Liver (tissue), 9 donors: ENCODE measurements around the gene IRX6. TPM values are rescaled to one million over a fixed set of nuclear protein-coding genes. Genes with fewer than 3 reads are reported as not detected.

ENCODE experiments used
- DNase-seq: peaks from one replicate; pipeline ENCODE4 v3.0.0-alpha.2; 2017; ENCODE audit warnings: low spot score
- H3K27ac ChIP-seq, 2 donors: one replicate each; pipeline ENCODE4 v1.7.0; 2013; ENCODE audit warnings: inconsistent platforms in 2 of 2, low read length in 2 of 2, control low read depth in 1 of 2, low read depth in 1 of 2, mild to moderate bottlenecking in 1 of 2
- H3K27me3 ChIP-seq, 4 donors: one replicate each; pipeline versions ENCODE4 v1.6.1 to v1.7.0; 2013; ENCODE audit warnings: low read length in 3 of 4, inconsistent platforms in 1 of 4, mild to moderate bottlenecking in 1 of 4, moderate library complexity in 1 of 4; ENCODE audit not compliant: control insufficient read depth in 4 of 4, insufficient read depth in 4 of 4
- H3K36me3 ChIP-seq, 4 donors: one replicate each; pipeline versions ENCODE4 v1.6.1 to v1.7.0; 2013; ENCODE audit warnings: low read length in 3 of 4, mild to moderate bottlenecking in 3 of 4, low read depth in 1 of 4, moderate library complexity in 1 of 4; ENCODE audit not compliant: control insufficient read depth in 4 of 4, insufficient read depth in 3 of 4
- H3K4me1 ChIP-seq, 4 donors: one replicate each; pipeline versions ENCODE4 v1.6.1 to v1.7.0; 2013; ENCODE audit warnings: low read length in 3 of 4, mild to moderate bottlenecking in 3 of 4, moderate library complexity in 1 of 4; ENCODE audit not compliant: control insufficient read depth in 4 of 4, insufficient read depth in 4 of 4
- H3K4me3 ChIP-seq, 3 donors: one replicate each; pipeline versions ENCODE4 v1.6.1 to v1.7.0; 2013; ENCODE audit warnings: low read length in 3 of 3, control low read depth in 1 of 3, low read depth in 1 of 3, mild to moderate bottlenecking in 1 of 3
- H3K9ac ChIP-seq, 2 donors: one replicate each; pipeline ENCODE4 v1.7.0; 2013; ENCODE audit warnings: low read length in 2 of 2, mild to moderate bottlenecking in 2 of 2, moderate library complexity in 2 of 2, control low read depth in 1 of 2, low read depth in 1 of 2
- H3K9me3 ChIP-seq, 4 donors: one replicate each; pipeline versions ENCODE4 v1.6.1 to v1.7.0; 2013; ENCODE audit warnings: low read length in 3 of 4; ENCODE audit not compliant: control insufficient read depth in 4 of 4
- ATF3 ChIP-seq: IDR thresholded peaks from 2 replicates; pipeline ENCODE4 v1.6.1; 2016; ENCODE audit warnings: antibody characterized with exemption
- CTCF ChIP-seq: fragments of 150-350 bp; IDR thresholded peaks from 2 replicates; pipeline ENCODE4 v1.5.1; 2017; ENCODE audit warnings: improper control_type of control experiment, low read depth, low read length; ENCODE audit not compliant: missing input control
- FOXA1 ChIP-seq: IDR thresholded peaks from 2 replicates; pipeline ENCODE4 v1.6.1; 2016; ENCODE audit warnings: antibody characterized with exemption
- FOXA2 ChIP-seq: IDR thresholded peaks from 2 replicates; pipeline ENCODE4 v1.6.1; 2016; ENCODE audit warnings: antibody characterized with exemption
- HNF4A ChIP-seq, 2 donors: conservative IDR thresholded peaks; 2 replicates each; pipeline ENCODE4 v1.6.1; 2016; ENCODE audit warnings: antibody characterized with exemption in 2 of 2, mild to moderate bottlenecking in 2 of 2
- JUND ChIP-seq, 2 donors: IDR thresholded peaks; 2 replicates each; pipeline ENCODE4 v1.6.1; 2016; ENCODE audit warnings: antibody characterized with exemption in 2 of 2
- MAX ChIP-seq: IDR thresholded peaks from 2 replicates; pipeline ENCODE4 v1.6.1; 2016; ENCODE audit warnings: antibody characterized with exemption
- RAD21 ChIP-seq, 2 donors: IDR thresholded peaks; 2 replicates each; pipeline ENCODE4 v1.6.1; 2016; ENCODE audit warnings: antibody characterized with exemption in 2 of 2, mild to moderate bottlenecking in 2 of 2
- REST ChIP-seq: IDR thresholded peaks from 2 replicates; pipeline ENCODE4 v1.6.1; 2016; ENCODE audit warnings: antibody characterized with exemption, mild to moderate bottlenecking
- RXRA ChIP-seq, 2 donors: IDR thresholded peaks; 2 replicates each; pipeline ENCODE4 v1.6.1; 2017 to 2018; ENCODE audit warnings: antibody characterized with exemption in 2 of 2, mild to moderate bottlenecking in 1 of 2
- TAF1 ChIP-seq: conservative IDR thresholded peaks from 2 replicates; pipeline ENCODE4 v1.6.1; 2016; ENCODE audit warnings: antibody characterized with exemption, mild to moderate bottlenecking
- YY1 ChIP-seq: IDR thresholded peaks from 2 replicates; pipeline ENCODE4 v1.6.1; 2016; ENCODE audit warnings: antibody characterized with exemption, mild to moderate bottlenecking
- WGBS: extraction: QIAGEN DNeasy Blood & Tissue Kit; methylation state at CpG from one replicate; pipeline ENCODE4 v1.1.7; 2013; 5-methylcytosine and 5-hydroxymethylcytosine counted together
- polyA plus RNA-seq, 2 donors: library from polyadenylated mRNA; stranded (reverse) in 1 of 2; unstranded in 1 of 2; fragments of 200-250 nt in 1 of 2; fragments of >200 nt in 1 of 2; fragmentation: Nextera tagmentation in 1 of 2; extraction: Ambion mirVana in 1 of 2; gene quantifications; one replicate each; pipeline versions ENCODE4 v1.2.1 to v1.2.3, GENCODE V29; 2013 to 2015
- total RNA-seq, 2 donors: library from RNA; depleted of rRNA; stranded (reverse); fragments of >200 nt; gene quantifications; one replicate each; pipeline ENCODE4 v1.2.3, GENCODE V29; 2014
- donor health status: healthy.
- donor health status: healthy.
- donor health status: healthy.
- donor health status: healthy.
- donor health status: healthy.

IRX6 gene
- total RNA-seq (not detected), polyA plus RNA-seq (not detected)

GRCh38 chr16:55323637-55324271, at the start of gene IRX6:
Gene IRX6 (plus strand): TSS chr16:55324203. CDS start chr16:55325092, 889 bp downstream.
- WGBS = 4% methylated on average over 49 of the region's 49 CpGs
- Histone ChIP-seq H3K36me3 (no peaks in the 10 kb centered on the region), H3K27ac (no peak within 1 kb of the TSS), H3K9ac (no peak within 1 kb of the TSS), H3K9me3 (no peaks in the 10 kb centered on the region), H3K27me3 (peaks cover 0 to 16% (median 10%) of the 10 kb centered on the region in 4 donors), H3K4me1 (peaks cover 0 to 18% (median 4%) of the 10 kb centered on the region in 4 donors), H3K4me3 (no peak within 1 kb of the TSS)
- DNase-seq = no peak
- no peak for TF ChIP-seq RAD21 (IDR thresholded peaks at IDR 0.05)

GRCh38 chr16:55274391-55274790, 49.6 kb upstream of the IRX6 start:
- H3K4me3 ChIP-seq = no peak overlapping the region
- DNase-seq = no peak
- WGBS = 81% methylated on average over 5 of the region's 5 CpGs

More at GRCh38 chr16:55274391-55274790, 49.6 kb upstream of the IRX6 start:
- no peaks in the 10 kb centered on the region for H3K36me3 ChIP-seq
- no peaks in the 10 kb centered on the region for H3K4me1 ChIP-seq
- TF ChIP-seq RXRA (IDR thresholded peaks at IDR 0.05) = no peak
- no peak for TF ChIP-seq FOXA2
- no peak for TF ChIP-seq MAX
- TF ChIP-seq RAD21 (IDR thresholded peaks at IDR 0.05) = no peak
- TF ChIP-seq HNF4A (conservative IDR thresholded peaks at IDR 0.05) = no peak
- no peak for TF ChIP-seq FOXA1
- TF ChIP-seq YY1 = no peak
- TF ChIP-seq REST = no peak
- TF ChIP-seq ATF3 = no peak
- no peak for TF ChIP-seq CTCF
- no peak for TF ChIP-seq JUND (IDR thresholded peaks at IDR 0.05)
- no peak for TF ChIP-seq TAF1
- peaks cover 0 to 2% (median 0%) of the 10 kb centered on the region in 4 donors for H3K27me3 ChIP-seq
- no peak overlapping the region for H3K27ac ChIP-seq
- no peak overlapping the region for H3K9ac ChIP-seq
- no peaks in the 10 kb centered on the region for H3K9me3 ChIP-seq
